ENCODE measurements around the gene OSBPL5. TPM values are rescaled to one million over a fixed set of nuclear protein-coding genes. Genes with fewer than 3 reads are reported as not detected.
A peak's percentile ranks its signal among the peaks of the same experiment; 100 is the strongest.

OSBPL5 gene
- total RNA-seq, result 61.1 and 61.7 TPM in 2 replicates

GRCh38 chr11:3165152-3165705, at the start of gene OSBPL5:
Gene OSBPL5, minus strand, starts transcription at chr11:3165310. Its CDS starts 36,162 bp downstream, at chr11:3129148.
- peak in 1 of 2 donors; percentile 74 for DNase-seq (ENCODE audit: low read depth in 2 of 2)

DNA sequence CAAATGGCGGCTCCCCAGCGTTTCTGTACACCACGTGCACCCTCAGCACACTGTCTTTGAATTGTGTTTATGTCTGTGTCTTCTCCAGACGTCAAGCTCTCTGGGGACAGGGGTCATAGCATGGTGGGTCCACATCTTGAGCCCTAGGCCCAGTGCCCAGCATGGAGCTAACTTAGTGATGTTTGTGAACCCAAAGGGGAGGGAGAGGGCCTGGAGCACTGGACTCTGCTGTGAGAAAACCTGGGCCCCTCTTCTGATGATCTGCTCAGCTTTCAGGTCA, 49.2 kb upstream of the OSBPL5 start:
- no peak for DNase-seq (ENCODE audit: low read depth in 2 of 2)

GRCh38 chr11:3213659-3214419, 48.7 kb upstream of the OSBPL5 start:
- no peak for DNase-seq (ENCODE audit: low read depth in 2 of 2)

DNA sequence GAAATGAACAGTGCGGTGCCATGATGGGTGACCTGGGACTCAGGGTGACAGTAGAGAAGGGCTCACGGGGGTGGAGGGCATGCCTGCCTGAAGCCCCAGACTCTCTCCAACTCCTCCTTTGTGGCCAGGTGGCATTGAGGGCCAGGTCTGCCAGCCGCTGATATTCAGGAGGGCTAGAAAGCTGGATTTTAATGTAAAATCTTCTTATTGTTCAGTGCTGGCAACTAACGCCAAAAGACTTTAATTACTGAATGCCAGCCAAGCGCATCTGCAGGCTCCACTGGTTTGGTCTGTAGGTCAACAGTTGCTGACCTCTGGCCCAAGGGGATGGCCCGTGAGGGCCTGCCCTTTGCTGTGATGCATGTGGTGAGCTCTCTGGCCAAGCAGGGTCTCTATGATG, 43.2 kb upstream of the OSBPL5 start:
- no peak for DNase-seq (ENCODE audit: low read depth in 2 of 2)

- no peak for DNase-seq (ENCODE audit: low read depth in 2 of 2)
Measured at GRCh38 chr11:3207526-3208189, 42.5 kb upstream of the OSBPL5 start.

DNA sequence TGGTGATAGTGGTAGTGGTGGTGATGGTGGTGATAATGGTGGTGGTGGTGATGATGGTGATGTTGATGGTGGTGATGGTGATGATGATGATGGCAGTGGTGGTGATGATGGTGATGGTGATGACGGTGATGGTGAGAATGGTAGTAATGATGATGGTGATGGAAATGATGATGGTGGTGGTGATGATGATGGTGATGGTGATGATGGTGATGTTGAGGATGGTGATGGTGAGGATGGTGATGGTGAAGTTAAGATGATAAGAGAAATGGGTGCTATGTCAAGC, 41.8 kb upstream of the OSBPL5 start:
- DNase-seq (ENCODE audit: low read depth in 2 of 2), result no peak

- DNase-seq (ENCODE audit: low read depth in 2 of 2), result no peak
Measured at GRCh38 chr11:3206156-3206921, 41.2 kb upstream of the OSBPL5 start.

- no peak for DNase-seq (ENCODE audit: low read depth in 2 of 2)
Measured at GRCh38 chr11:3205261-3206155, 40.4 kb upstream of the OSBPL5 start.

DNA sequence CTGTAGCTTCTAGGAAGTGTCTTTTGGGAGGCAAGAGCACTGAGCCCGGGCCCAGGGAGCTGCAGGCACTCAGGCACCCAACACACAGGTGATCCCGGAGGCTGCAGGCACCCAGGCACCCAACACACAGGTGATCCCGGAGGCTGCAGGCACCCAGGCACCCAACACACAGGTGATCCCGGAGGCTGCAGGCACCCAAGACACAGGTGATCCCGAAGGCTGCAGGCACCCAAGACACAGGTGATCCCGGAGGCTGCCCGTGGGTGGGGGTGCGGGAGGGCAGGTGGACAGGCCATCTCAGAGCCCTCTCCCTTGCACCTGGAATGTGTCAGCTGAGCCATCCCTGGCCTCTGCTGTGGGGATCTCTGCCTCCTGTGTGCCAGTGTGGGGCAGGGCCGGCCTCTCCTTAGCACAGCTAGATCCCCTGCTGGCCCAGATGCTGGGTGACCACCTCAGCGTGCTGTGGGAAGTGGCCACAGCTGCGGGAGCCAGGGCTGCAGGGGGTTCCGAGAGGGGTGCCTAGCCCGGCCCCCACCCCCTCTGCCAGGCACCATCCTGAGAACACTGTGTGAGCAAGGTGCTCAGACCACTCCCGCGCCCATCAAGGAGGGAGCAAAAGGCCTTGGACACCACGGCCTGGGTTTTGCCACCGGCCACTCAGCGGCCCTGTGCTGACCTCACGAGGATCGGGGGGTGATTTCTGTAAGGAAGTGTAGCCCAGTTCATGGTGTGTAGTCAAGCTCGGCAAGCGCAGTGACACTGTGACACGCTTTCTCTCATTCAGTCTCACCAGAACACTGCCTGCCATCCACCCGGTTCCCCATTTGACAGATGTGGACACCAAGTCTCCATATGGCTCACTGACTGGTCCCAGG, 39.3 kb upstream of the OSBPL5 start:
- DNase-seq (ENCODE audit: low read depth in 2 of 2), result no peak

DNA sequence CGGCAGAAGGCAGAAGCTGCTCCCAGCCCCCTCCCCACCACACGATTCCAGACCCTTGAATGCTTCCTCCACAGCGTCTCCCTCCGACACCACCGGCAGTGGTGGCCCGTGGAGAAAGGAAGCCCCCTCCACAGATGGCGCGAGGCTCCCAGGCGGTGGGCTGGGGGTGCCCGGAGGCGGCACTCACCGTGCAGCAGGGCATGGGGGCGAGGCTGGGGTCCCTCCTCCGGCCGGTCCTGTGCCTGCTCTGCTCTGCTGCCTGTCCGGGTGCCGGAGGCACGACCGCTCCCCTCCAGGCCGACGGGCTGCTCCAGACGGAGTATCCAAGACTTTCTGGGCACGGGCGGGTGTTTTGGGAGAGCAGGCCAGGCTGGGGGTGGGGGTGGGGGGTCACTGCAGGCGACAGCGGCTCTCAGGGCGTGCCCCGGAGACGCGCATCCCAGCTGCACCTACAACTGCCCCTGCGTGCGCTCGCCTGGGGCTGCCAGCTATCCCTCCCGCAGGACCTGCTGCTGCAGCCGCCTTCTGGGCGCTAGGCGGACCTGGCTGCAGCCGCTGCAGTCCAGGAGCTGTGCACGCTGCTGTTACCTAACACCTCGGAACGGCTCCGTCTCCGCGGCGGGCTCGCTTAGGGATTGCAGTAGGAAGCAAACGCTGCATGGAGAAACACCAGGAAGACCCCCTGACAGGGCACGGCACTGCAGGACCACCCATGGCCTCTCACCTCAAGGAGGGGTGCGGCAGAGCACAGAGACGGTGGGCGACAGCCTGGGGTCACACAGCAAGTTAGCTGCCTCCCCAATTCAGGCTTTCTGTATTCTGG, 38.3 kb upstream of the OSBPL5 start:
- no peak for DNase-seq (ENCODE audit: low read depth in 2 of 2)

- no peak for DNase-seq (ENCODE audit: low read depth in 2 of 2)
Measured at GRCh38 chr11:3202759-3203158, 37.6 kb upstream of the OSBPL5 start.

DNA sequence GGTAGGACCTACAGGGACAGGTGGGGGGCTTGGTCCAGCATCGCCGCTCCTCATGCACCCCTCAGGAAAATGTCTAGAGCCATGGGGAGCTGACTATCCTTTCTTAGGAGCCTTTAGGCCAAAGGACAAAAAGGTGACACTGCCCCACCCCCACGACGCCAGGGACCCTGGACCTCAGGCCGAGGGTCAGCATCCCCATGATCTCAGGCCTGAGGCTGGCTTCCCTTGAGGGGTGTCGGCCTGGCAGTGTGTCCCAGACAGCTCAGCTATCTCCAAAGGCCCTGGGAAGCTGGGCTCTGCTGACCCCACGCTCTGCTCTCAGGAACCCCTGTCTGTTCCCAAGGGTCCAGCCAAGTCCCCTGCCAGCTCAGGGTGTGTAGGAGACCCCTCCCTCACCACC, 37.2 kb upstream of the OSBPL5 start:
- DNase-seq (ENCODE audit: low read depth in 2 of 2), result no peak

DNA sequence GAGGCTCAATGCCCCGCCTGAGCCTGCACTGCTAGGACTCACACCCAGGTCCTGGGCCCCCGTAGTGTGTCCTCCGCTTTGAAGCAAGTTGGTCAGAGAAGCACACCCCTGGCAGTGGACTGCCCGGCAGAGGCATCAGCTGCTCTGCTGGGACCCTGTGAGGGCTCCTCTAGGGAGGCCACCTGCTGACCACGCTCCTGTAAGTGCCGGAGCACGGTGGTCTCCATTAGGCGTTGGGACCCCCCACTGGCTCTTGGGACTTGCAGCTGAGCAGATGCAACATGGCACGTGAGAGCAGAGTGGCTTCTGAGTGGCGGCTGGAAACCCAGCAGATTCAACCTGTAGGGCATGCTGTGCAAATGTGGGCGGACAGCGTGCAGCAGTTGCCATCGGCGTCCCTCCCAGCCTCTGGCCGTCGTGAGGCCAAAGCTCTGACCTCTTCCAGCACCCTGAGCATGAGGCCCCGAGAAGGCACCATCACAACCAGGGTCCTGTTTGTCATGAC, 36.6 kb upstream of the OSBPL5 start:
- no peak for DNase-seq (ENCODE audit: low read depth in 2 of 2)

DNA sequence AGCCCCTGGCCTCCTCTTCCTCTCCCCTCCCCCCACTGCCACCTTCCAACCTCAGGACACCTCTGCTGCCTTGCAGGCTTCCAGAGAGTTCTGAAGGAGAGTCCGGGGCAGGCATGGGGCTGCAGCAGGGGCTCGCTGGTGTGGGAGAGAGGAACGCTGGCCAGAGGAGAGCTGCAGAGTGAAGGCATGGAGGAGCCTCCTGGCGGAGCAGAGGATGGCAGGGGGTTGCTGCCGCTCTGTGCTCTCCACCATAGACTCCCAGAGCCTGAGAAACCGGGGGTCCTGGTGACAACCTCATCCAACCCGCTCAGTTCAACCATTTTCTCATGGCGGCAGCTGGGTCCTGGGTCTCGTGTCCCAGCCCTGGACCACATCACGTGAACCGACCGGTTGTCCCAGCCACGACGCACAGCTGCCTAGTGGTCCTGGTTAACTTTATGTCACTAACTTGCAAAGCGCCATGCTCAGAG, 36.0 kb upstream of the OSBPL5 start:
- no peak for DNase-seq (ENCODE audit: low read depth in 2 of 2)

DNA sequence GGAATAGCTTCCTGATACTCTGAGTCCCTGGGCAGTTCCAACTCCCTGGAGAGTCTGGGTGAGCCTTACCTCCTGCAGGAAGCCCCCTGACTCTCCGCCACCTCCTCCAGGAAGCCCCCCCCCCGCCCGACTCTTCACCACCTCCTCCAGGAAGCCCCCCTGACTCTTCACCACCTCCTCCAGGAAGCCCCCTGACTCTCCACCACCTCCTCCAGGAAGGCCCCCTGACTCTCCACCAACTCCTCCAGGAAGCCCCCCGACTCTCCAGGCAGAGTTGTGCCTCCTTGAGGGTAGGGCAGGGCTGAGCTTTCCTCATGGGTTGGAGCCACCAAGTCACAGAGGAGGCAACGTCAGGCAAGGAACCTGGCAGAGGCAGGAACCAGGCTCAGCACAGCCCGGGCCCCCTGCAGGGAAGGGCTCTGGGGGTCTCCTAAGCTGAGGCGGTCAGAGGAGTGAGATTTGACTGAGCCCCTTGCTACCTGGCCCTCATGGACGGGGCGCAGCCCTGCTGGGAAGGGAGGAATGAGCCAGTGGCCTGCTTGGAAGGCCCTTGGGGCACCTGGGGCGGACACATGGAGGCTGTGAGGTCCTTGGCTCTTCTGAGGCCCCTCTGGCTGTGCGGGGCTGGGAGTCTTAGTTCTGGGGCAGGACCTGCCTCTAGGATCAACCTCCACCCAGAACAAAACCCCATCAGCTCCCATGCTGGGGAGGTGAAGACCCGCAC, 35.4 kb upstream of the OSBPL5 start:
- no peak for DNase-seq (ENCODE audit: low read depth in 2 of 2)

GRCh38 chr11:3199537-3200295, 34.6 kb upstream of the OSBPL5 start:
- DNase-seq (ENCODE audit: low read depth in 2 of 2), result no peak

GRCh38 chr11:3198815-3199214, 33.7 kb upstream of the OSBPL5 start:
- DNase-seq (ENCODE audit: low read depth in 2 of 2), result no peak
